ENCODE measurements around the gene RELL2.

- no peak for TF ChIP-seq POLR2A (IDR thresholded peaks at IDR 0.05)
- TF ChIP-seq, protein P1, sequence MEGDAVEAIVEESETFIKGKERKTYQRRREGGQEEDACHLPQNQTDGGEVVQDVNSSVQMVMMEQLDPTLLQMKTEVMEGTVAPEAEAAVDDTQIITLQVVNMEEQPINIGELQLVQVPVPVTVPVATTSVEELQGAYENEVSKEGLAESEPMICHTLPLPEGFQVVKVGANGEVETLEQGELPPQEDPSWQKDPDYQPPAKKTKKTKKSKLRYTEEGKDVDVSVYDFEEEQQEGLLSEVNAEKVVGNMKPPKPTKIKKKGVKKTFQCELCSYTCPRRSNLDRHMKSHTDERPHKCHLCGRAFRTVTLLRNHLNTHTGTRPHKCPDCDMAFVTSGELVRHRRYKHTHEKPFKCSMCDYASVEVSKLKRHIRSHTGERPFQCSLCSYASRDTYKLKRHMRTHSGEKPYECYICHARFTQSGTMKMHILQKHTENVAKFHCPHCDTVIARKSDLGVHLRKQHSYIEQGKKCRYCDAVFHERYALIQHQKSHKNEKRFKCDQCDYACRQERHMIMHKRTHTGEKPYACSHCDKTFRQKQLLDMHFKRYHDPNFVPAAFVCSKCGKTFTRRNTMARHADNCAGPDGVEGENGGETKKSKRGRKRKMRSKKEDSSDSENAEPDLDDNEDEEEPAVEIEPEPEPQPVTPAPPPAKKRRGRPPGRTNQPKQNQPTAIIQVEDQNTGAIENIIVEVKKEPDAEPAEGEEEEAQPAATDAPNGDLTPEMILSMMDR (IDR thresholded peaks at IDR 0.05): no peak
Observed at GRCh38 chr5:141639357-141640050, 2.7 kb downstream of the RELL2 start.

All from sigmoid colon (tissue), 3 donors.